CMK (cell line): Measurements from ENCODE around the gene ETV3L.

Source experiments
- DNase-seq: peaks from one replicate; pipeline ENCODE4 v3.0.0-alpha.2; 2010; ENCODE audit warnings: low read depth

ETV3L gene

DNA sequence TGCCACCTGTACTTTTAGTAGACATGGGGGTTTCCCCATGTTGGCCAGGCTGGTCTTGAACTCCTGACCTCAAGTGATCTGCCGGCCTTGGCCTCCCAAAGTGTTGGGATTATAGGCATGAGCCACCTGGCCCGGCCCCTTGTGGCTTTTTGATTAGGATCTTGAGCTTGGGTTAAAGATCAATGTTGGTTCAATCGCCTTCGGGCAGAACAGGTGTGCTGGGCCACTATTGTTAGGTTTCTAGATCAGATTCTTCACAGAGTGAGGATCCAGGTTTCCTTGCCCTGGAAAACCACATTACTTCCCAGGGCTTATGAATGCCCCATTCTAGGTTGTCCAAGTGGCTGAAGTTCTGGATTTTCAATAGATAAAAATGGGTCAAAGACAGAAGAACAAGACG, 32.5 kb upstream of the ETV3L start:
- DNase-seq: no peak

- DNase-seq: no peak
Observed at GRCh38 chr1:157131281-157131680, 31.7 kb upstream of the ETV3L start.

DNA sequence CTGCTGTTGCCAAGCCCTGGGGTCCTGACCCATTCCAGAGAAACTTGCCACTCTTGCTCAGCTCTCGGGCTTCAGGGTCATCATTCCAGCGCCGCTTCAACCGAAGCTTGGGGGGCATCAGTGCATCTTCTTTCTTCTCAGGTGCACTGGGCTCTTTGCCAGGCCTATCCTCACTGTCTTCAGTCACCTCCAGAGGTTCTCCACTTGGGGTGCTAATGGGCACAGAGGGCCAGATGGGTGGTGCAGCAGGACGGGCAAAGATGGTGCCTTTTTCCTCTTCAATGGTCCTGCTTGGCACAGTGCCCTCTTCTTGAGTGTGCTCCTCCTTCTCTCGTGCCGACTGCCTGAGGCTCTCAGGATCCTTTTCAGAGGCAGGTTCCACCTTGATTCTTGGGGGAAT, 25.2 kb upstream of the ETV3L start:
- no peak for DNase-seq

DNA sequence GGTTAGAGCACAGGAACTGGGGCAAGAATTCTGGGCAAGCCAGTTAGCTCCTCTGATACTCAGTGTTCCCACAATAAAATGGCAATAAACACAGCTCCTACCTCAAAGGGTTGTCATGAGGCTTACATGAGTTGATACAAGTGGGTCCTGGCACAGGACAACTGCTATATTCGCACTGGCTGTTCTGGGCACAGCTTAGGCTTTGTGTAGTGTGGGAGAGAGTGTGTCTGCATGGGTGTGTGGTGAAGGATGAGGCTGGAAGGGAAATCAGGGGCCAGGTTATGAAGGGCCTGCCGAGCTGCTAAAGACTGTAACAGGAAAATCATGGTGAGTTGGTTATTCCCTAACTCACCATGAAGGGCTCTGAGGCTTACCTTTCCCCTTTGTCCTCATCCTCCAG, 19.8 kb upstream of the ETV3L start:
- no peak for DNase-seq

DNA sequence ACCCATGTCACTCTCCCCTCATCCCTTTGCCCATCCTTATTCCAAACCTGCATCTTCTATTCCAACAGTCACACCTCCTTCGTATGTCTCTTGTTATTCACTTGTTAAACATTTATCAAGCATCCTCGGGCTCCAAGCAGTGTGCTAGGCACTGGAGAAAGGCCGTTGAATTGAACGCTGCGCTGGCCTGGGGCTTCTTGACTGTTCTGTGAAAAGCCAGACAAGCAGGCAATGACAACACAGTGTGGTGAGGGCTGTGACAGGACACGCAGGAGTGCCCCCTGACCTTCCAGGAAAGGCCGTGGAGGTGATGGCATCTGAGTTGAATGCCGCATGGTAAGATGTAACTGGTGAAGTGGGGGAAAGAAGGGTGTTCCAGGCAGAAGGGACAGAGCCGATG, 19.4 kb upstream of the ETV3L start:
- no peak for DNase-seq

- no peak for DNase-seq
Observed at GRCh38 chr1:157117527-157118057, 18.0 kb upstream of the ETV3L start.

DNA sequence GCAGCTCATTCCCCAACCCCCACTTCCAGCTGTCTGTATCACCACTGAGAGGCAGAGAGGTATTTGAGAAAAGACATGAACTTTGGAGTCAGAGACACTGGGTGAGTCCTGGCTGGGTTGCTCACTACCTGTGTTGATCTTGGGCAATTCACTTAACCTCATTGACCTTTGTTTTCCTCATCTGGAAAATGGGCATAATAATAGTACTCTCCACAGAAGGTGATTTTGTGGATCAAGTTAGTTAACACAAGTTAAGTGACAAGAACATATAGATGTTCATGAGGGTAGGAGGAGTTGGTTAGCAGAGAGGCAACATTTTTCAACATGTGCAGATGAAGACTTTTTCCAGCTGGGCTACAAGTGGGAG, 17.1 kb upstream of the ETV3L start:
- DNase-seq: no peak

GRCh38 chr1:157115851-157116736, 16.5 kb upstream of the ETV3L start:
- no peak for DNase-seq

DNA sequence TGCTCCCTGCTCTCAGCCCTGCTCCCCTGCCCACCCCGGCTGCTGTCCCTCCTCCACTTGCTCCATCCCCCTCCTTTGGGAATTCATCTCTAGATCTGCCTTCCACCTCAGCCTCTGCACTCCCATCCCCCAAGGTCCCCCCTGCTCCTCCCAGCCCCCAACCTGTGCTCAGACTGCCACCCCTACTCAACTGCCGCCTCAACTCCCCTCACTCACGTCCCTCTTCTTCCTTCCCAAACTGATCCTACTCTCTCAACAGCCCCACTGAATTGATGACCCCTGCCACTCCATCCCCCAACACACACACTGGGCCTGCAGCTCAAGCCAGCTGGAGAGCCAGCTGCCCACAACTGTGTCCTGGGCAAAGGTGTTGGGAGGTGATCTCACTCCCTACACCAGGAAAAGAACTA, 15.8 kb upstream of the ETV3L start:
- DNase-seq: no peak

DNA sequence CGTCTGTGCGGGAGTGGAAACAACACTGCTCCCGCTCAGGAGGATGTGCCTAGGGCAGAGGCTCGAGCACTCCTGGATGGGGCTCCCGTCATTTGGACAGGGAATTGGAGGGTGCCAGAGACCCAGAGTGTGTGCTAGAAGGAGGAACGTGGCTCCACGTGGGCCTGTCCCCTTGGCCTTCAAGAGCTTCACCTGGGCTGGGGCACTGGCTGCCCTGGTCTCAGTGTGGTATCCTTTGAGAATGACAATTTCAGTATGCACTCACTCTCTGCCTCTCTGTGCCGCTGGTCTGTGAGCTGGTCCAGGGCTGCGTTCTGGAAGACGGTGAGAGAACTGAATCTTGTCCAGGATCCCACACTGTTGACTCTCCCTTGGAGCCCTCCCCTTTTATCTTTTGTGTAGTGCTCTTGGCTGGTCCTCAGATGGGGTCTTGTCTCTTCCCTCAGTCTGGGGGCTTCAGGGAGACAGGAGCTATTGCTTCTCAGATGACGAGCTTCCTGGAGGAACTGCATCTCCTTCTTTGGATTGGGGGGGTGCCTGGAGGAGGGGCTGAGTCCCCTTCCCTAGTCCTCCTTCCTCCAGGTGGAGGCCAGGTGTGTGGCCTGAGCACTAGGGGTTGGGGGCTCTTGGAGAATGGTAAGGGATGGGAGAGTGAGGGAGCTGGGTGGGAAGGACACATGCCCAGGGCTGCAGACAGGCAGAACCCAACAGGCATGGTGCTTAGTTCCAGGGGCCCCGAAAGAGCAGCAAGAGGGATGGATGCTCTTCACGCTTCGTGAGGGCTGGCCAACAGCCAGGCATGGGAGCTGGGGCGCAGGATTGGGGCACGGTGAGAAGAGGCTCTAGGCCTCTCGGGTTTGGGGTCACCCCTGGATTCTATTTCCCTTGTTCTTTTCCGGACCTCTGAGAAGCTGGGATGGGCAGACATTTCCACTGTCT, 14.8 kb upstream of the ETV3L start:
- DNase-seq: no peak

GRCh38 chr1:157113631-157114030, 14.0 kb upstream of the ETV3L start:
- no peak for DNase-seq

DNA sequence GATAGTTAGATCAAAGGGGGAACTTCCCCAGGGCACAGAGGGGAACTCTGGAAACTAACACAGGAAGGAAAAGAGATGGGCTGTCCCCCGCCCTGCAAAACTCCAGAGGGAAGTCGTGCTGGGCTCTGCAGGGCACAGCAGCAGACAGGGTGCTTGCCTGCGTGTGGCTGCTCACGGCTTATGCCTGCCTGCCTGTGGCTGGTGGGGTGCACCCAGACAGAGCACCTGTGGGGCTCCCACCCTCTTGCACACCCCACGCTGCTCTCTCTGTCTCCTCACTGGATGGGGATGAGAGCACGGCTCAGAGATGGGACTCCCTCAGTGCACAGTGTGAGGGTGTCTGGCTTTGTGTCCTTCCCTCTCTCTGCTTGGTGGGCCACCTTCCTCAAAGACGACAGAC, 13.5 kb upstream of the ETV3L start:
- DNase-seq: no peak

GRCh38 chr1:157112186-157112867, 12.7 kb upstream of the ETV3L start:
- no peak for DNase-seq

GRCh38 chr1:157111396-157112165, 12.0 kb upstream of the ETV3L start:
- DNase-seq: no peak

- DNase-seq: no peak
Observed at GRCh38 chr1:157110686-157111085, 11.1 kb upstream of the ETV3L start.

GRCh38 chr1:157110003-157110402, 10.4 kb upstream of the ETV3L start:
- DNase-seq: no peak

- DNase-seq: no peak
Observed at GRCh38 chr1:157108448-157108847, 8.8 kb upstream of the ETV3L start.

DNA sequence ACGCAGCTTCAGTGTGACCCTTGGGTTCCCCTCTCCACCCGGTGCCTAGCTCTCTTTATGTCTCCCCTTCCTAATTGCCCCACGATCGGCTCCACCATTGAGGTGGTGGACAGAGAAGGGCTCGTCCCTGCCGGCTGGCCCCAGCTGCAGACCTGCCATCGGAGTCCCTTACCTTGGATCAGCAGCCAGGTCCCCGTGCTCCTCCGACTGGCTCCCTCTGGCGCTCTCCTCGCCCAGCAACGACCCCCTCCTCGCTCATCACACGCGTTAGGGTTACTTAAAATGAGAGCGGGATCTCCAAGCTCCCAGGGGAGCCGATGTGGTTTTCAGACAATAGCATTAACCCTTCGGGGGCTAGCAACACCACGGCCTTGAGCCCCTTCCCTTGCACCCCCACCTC, 8.1 kb upstream of the ETV3L start:
- no peak for DNase-seq

- DNase-seq: no peak
Observed at GRCh38 chr1:157106813-157107189, 7.2 kb upstream of the ETV3L start.

DNA sequence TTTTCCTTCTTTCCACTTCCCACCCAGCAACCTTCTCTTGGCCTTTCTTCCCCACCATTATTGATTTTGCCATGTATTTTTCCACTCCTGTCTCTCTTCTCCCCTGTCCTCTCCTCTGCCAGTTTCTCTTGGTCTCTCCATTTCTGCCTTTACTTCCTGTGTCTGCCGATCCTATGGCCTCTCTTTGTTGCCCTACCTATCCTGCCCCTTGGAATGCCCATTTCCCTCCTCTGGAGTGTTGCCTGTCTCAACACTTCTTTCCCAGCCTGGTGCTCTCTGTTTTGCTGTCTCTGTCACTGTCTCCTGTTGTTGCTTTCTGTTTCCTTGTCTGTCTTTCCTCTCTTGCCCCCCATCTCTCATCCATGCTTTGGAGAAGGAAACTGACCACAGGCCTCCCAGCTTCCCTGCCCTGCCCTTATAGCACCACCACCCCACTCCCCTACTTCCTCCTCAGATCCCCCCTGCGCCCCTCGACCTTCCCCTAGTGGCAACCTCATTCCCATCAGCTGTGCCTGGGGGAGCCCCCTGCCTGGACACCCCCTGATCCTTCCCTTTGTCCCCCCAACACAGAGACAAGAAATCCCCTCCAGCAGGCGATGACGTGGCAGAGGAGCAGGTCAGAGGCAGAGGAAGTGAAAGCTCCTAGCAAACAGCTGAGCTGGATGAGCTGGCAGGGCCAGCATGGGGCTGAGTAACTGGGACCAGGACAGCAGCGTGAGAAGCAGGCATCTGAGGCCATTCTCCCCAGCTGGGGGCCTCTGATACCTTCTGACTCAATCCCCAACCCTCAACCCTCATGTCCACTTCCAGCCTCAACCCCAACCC, 6.6 kb upstream of the ETV3L start:
- DNase-seq: no peak
